RWPE2 (cell line): ENCODE measurements around the gene DGUOK.

Source experiments
- ATAC-seq: fragments of 200-7000 bp; cut with Tn5 transposase; 3 replicates; pipeline ENCODE4 v1.9.1; 2021; ENCODE audit warnings: low read depth
- DNase-seq: peaks from one replicate; pipeline ENCODE4 v3.0.0-alpha.2; 2020; ENCODE audit warnings: low spot score
- H3K27ac ChIP-seq: fragments of 450-650 bp; 2 replicates; pipeline ENCODE4 v1.5.1; 2017; ENCODE audit warnings: mild to moderate bottlenecking; ENCODE audit not compliant: poor library complexity, severe bottlenecking
- H3K27me3 ChIP-seq: fragments of 250-450 bp; sonication (Bioruptor Pico); 2 replicates; pipeline ENCODE4 v1.5.1; 2021; ENCODE audit warnings: mild to moderate bottlenecking, moderate library complexity; ENCODE audit not compliant: insufficient read depth, poor library complexity, severe bottlenecking
- H3K36me3 ChIP-seq: fragments of 250-450 bp; sonication (Bioruptor Pico); 2 replicates; pipeline ENCODE4 v1.5.1; 2020; ENCODE audit warnings: low read depth, mild to moderate bottlenecking, moderate library complexity
- H3K4me1 ChIP-seq: fragments of 250-450 bp; sonication (Bioruptor Pico); 2 replicates; pipeline ENCODE4 v1.5.1; 2021; ENCODE audit warnings: mild to moderate bottlenecking, moderate library complexity; ENCODE audit not compliant: insufficient read depth, poor library complexity, severe bottlenecking
- H3K4me3 ChIP-seq: fragments of 250-450 bp; sonication (Bioruptor Pico); 2 replicates; pipeline ENCODE4 v1.5.1; 2021; ENCODE audit warnings: mild to moderate bottlenecking, moderate library complexity; ENCODE audit not compliant: severe bottlenecking
- H3K9me3 ChIP-seq: fragments of 250-450 bp; sonication (Bioruptor Pico); 2 replicates; pipeline ENCODE4 v1.5.1; 2021; ENCODE audit warnings: mild to moderate bottlenecking, moderate library complexity; ENCODE audit not compliant: severe bottlenecking
- CTCF ChIP-seq: fragments of 450-650 bp; IDR thresholded peaks from one replicate; pipeline ENCODE4 v1.5.1; 2017; ENCODE audit warnings: mild to moderate bottlenecking, moderate library complexity; ENCODE audit not compliant: poor library complexity, severe bottlenecking

Gene DGUOK

GRCh38 chr2:73977466-73977865 is 50.8 kb downstream of the DGUOK start:
- H3K4me1 ChIP-seq: peaks cover 29% of the 10 kb centered on the region

DNA sequence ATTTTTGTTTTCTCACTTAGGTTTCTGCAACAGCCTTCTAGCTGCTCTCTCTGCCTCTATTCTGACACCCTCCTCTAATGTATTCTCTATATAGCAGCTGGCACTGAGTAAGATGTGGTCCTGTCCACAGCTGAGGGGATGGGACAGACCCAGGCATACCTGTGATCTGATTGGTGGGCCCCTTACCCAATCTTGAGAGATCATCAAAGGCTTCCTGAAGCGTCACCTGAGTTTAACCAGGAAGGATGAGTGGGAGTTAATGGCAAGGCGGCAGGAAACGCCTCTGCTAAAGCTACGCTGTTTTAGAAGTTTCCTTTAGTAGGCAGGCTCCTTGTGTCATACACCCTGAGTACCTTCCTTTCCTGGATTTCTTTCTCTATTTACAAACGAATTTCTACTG is 52.3 kb downstream of the DGUOK start:
- DNase-seq: no peak
- peaks cover 37% of the 10 kb centered on the region for H3K4me1 ChIP-seq
- no peak for ATAC-seq
- no peaks in the 10 kb centered on the region for H3K27me3 ChIP-seq
- H3K36me3 ChIP-seq: no peaks in the 10 kb centered on the region
- peaks cover 2% of the 10 kb centered on the region for H3K9me3 ChIP-seq
- no peak overlapping the region for H3K4me3 ChIP-seq
- TF ChIP-seq CTCF: no peak
- H3K27ac ChIP-seq: peak overlapping the region; percentile 98

More at GRCh38 chr2:73977466-73977865, 50.8 kb downstream of the DGUOK start:
- no peak overlapping the region for H3K4me3 ChIP-seq
- H3K9me3 ChIP-seq: peaks cover 2% of the 10 kb centered on the region
- no peak for TF ChIP-seq CTCF
- DNase-seq (no peak), ATAC-seq (no peak)
- no peaks in the 10 kb centered on the region for H3K27me3 ChIP-seq
- no peak overlapping the region for H3K27ac ChIP-seq
- no peaks in the 10 kb centered on the region for H3K36me3 ChIP-seq

GRCh38 chr2:73979686-73980085 is 53.0 kb downstream of the DGUOK start:
- Histone ChIP-seq H3K4me1 (peaks cover 37% of the 10 kb centered on the region), H3K9me3 (peaks cover 2% of the 10 kb centered on the region), H3K27me3 (no peaks in the 10 kb centered on the region), H3K4me3 (no peak overlapping the region), H3K27ac (peak overlapping the region; percentile 98), H3K36me3 (no peaks in the 10 kb centered on the region)
- TF ChIP-seq CTCF: no peak
- DNase-seq (peak; percentile 73), ATAC-seq (peak; percentile 31)

GRCh38 chr2:73980566-73980965 is 53.9 kb downstream of the DGUOK start:
- Histone ChIP-seq H3K9me3 (peaks cover 2% of the 10 kb centered on the region), H3K36me3 (no peaks in the 10 kb centered on the region), H3K27ac (peak overlapping the region; percentile 98), H3K27me3 (no peaks in the 10 kb centered on the region), H3K4me3 (peak overlapping the region; percentile 15), H3K4me1 (peaks cover 37% of the 10 kb centered on the region)
- no peak for ATAC-seq
- TF ChIP-seq CTCF: no peak
- no peak for DNase-seq

DNA sequence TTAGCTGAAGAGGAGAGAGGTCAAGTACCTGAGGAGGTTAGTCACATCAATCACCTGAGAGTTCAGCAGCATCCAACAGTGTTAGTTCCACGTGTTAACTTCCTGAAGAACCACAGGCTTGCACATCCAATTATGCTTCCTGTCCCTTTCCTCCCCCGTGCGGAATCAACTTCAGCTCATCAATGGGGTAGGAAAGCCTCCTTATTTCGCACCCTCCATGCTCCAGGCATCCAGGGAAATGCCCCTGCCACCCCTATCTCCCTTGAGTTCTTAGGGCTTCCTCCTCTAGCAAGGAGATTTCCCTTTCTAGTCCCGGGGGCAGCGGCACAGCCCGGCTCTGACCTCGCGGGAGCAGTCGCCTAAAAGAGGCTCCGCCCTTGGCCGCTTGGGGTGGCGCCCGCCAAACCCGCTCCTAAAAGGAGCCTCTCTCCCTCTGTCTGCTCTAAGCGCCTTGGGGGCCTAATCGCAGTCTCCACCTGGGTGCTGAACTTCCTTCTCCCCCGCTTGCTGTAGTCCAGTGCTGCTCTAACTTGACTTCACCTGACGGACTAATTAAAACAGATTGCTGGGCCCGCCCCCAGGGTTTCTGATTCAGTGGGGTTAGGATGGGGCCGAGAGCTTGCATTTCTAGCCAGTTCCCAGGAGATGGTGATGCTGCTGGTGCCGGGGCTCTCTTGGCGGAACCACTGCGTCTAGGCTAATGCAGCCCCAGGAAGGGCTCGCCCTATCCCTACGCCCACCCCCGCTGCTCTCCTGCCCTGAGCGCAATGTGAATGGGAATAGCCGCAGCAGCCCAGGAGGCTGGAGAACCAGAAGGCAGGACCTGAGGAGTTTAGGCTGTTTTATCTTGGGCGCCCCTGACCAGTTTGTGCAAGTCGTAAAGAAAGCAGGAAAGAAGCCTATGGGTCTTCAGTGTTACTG is 54.7 kb downstream of the DGUOK start:
- H3K4me3 ChIP-seq: peak overlapping the region; percentile 15
- H3K36me3 ChIP-seq: peaks cover 2% of the 10 kb centered on the region
- H3K9me3 ChIP-seq: peaks cover 2% of the 10 kb centered on the region
- no peak for TF ChIP-seq CTCF
- peaks cover 41% of the 10 kb centered on the region for H3K4me1 ChIP-seq
- no peak for DNase-seq
- H3K27ac ChIP-seq: peak overlapping the region; percentile 98
- ATAC-seq: peak; percentile 14
- no peaks in the 10 kb centered on the region for H3K27me3 ChIP-seq
